Measurements from ENCODE around the gene MYZAP. TPM values are rescaled to one million over a fixed set of nuclear protein-coding genes. Genes with fewer than 3 reads are reported as not detected.

MYZAP gene
- total RNA-seq, 1 donor from 2014 or later = not detected

DNA sequence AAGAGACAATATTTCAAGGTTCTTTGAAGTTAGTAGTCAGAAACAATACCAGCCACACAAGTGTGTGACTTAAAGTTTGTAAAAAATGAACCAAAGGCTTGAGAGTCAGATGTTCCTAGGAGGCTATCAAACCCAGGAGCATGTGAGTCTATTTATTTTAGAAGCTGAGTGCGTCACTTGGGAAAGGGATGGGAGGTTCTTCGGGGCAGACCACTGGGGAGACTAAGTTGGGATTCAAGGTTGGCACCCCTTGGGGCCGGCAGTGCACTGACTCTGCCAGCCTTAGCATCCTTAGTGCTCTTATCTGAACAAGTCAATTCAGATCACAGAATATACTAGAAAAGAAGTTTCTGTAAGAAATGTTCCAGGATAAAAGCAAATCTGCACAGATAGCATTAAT lies 64.7 kb downstream of the MYZAP start:
- Mint-ChIP-seq H3K4me3 (no peak overlapping the region), H3K9me3 (no peaks in the 10 kb centered on the region), H3K27me3 (ENCODE audit: insufficient read depth, low read depth) (peaks cover 2% of the 10 kb centered on the region), H3K4me1 (peaks cover 3% of the 10 kb centered on the region), H3K27ac (no peak overlapping the region), H3K36me3 (no peaks in the 10 kb centered on the region)
- Histone ChIP-seq H3K9me3 (ENCODE audit: low read depth) (no peaks in the 10 kb centered on the region), H3K4me3 (no peak overlapping the region), H2AFZ (replicated peaks) (no peak overlapping the region), H3F3A (ENCODE audit: low read depth) (no peaks in the 10 kb centered on the region), H3K4me2 (no peak overlapping the region), H3K36me3 (no peaks in the 10 kb centered on the region), H3K4me1 (no peaks in the 10 kb centered on the region), H3K27me3 (no peaks in the 10 kb centered on the region), H4K20me1 (ENCODE audit: low read depth) (no peaks in the 10 kb centered on the region), H3K9ac (no peak overlapping the region), H3K79me2 (ENCODE audit: low read depth) (no peaks in the 10 kb centered on the region), H3K27ac (no peak overlapping the region)
- no peak for DNase-seq (ENCODE audit: low spot score)
- TF ChIP-seq, protein P1, sequence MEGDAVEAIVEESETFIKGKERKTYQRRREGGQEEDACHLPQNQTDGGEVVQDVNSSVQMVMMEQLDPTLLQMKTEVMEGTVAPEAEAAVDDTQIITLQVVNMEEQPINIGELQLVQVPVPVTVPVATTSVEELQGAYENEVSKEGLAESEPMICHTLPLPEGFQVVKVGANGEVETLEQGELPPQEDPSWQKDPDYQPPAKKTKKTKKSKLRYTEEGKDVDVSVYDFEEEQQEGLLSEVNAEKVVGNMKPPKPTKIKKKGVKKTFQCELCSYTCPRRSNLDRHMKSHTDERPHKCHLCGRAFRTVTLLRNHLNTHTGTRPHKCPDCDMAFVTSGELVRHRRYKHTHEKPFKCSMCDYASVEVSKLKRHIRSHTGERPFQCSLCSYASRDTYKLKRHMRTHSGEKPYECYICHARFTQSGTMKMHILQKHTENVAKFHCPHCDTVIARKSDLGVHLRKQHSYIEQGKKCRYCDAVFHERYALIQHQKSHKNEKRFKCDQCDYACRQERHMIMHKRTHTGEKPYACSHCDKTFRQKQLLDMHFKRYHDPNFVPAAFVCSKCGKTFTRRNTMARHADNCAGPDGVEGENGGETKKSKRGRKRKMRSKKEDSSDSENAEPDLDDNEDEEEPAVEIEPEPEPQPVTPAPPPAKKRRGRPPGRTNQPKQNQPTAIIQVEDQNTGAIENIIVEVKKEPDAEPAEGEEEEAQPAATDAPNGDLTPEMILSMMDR (IDR thresholded peaks at IDR 0.05) = no peak
- TF ChIP-seq EZH2 (IDR thresholded peaks at IDR 0.05) = no peak
- no peak for TF ChIP-seq EZH2phosphoT487 (IDR thresholded peaks at IDR 0.05)

DNA sequence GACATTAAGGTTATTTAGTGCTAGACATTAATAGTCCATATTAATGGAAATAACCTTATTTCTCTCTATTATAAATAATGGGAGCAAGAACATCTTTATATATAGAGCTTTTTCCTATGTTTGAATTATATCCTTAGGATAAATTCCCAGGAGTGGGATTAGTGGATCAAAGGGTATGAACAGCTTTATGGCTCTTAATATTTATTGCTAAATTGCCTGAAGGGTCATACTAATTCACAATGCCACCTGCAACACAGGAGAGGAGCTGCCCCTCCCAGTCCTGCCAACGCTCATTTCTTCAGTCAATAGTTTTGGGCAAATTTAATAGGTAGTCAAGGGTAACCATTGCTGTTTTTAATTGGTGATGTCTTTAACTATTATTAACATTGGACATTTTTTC lies 65.9 kb downstream of the MYZAP start:
- no peaks in the 10 kb centered on the region for H3K36me3 ChIP-seq
- no peaks in the 10 kb centered on the region for H3K9me3 Mint-ChIP-seq
- no peak overlapping the region for H3K4me3 ChIP-seq
- DNase-seq (ENCODE audit: low spot score) = no peak
- H3K27me3 ChIP-seq = no peaks in the 10 kb centered on the region
- peaks cover 3% of the 10 kb centered on the region for H3K4me1 Mint-ChIP-seq
- no peak overlapping the region for H3K9ac ChIP-seq
- no peak overlapping the region for H3K4me3 Mint-ChIP-seq
- no peak overlapping the region for H3K4me2 ChIP-seq
- no peak overlapping the region for H3K27ac Mint-ChIP-seq
- H4K20me1 ChIP-seq (ENCODE audit: low read depth) = no peaks in the 10 kb centered on the region
- no peak overlapping the region for H2AFZ ChIP-seq (replicated peaks)
- no peaks in the 10 kb centered on the region for H3K4me1 ChIP-seq
- H3K27ac ChIP-seq = no peak overlapping the region
- no peaks in the 10 kb centered on the region for H3F3A ChIP-seq (ENCODE audit: low read depth)
- TF ChIP-seq EZH2 (IDR thresholded peaks at IDR 0.05) = no peak
- TF ChIP-seq EZH2phosphoT487 (IDR thresholded peaks at IDR 0.05) = no peak
- TF ChIP-seq, protein P1 (IDR thresholded peaks at IDR 0.05) = no peak
- no peaks in the 10 kb centered on the region for H3K79me2 ChIP-seq (ENCODE audit: low read depth)
- no peaks in the 10 kb centered on the region for H3K36me3 Mint-ChIP-seq
- H3K27me3 Mint-ChIP-seq (ENCODE audit: insufficient read depth, low read depth) = peaks cover 2% of the 10 kb centered on the region
- H3K9me3 ChIP-seq (ENCODE audit: low read depth) = no peaks in the 10 kb centered on the region

DNA sequence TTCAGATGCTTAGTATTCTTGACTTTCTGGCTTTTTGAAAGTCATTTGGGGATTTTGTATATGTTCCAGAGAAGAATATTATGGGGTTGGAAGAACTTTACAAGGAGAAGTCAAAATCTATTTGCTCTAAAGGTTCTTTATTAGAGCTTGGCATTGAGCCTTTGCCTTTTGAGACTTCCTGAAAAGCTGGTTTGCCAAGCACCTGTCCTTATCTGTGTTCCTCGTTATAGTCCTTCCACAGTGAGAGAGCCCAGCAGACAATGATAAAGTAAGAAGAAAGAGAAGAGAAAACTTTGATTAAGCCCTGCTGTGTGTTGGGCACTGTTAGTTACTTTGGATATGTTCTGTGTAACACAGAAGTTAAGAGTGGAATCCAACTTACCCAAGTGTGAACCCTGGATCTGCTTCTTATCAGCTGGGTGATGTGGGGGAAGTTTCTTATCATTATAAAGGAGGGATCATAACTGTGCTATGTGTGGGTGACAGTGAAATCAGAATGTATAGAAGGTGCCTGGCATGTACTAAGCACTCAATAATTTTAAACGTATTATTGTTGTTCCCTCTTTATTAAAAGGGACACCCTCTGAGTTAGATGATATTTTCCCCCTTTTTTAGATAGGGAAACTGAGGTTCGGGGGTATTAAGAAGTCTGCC lies 70.5 kb downstream of the MYZAP start:
- no peak overlapping the region for H2AFZ ChIP-seq (replicated peaks)
- no peaks in the 10 kb centered on the region for H3K79me2 ChIP-seq (ENCODE audit: low read depth)
- no peaks in the 10 kb centered on the region for H3K36me3 Mint-ChIP-seq
- no peak overlapping the region for H3K4me3 Mint-ChIP-seq
- no peaks in the 10 kb centered on the region for H3K27me3 Mint-ChIP-seq (ENCODE audit: insufficient read depth, low read depth)
- TF ChIP-seq, protein P1 (IDR thresholded peaks at IDR 0.05) = no peak
- no peak for TF ChIP-seq EZH2 (IDR thresholded peaks at IDR 0.05)
- no peak for TF ChIP-seq EZH2phosphoT487 (IDR thresholded peaks at IDR 0.05)
- DNase-seq (ENCODE audit: low spot score) = no peak
- no peaks in the 10 kb centered on the region for H3K4me1 ChIP-seq
- H3K4me2 ChIP-seq = no peak overlapping the region
- H3K36me3 ChIP-seq = no peaks in the 10 kb centered on the region
- no peaks in the 10 kb centered on the region for H3K9me3 ChIP-seq (ENCODE audit: low read depth)
- H3K27ac ChIP-seq = no peak overlapping the region
- no peaks in the 10 kb centered on the region for H3K9me3 Mint-ChIP-seq
- no peaks in the 10 kb centered on the region for H4K20me1 ChIP-seq (ENCODE audit: low read depth)
- H3K4me3 ChIP-seq = no peak overlapping the region
- no peaks in the 10 kb centered on the region for H3K4me1 Mint-ChIP-seq
- H3K9ac ChIP-seq = no peak overlapping the region
- H3K27ac Mint-ChIP-seq = no peak overlapping the region
- no peaks in the 10 kb centered on the region for H3K27me3 ChIP-seq
- H3F3A ChIP-seq (ENCODE audit: low read depth) = no peaks in the 10 kb centered on the region

All from neural progenitor cell (in vitro differentiated cells).